ENCODE measurements around the gene SFXN4. TPM values are rescaled to one million over a fixed set of nuclear protein-coding genes. Genes with fewer than 3 reads are reported as not detected.

The SFXN4 gene
- total and polyA plus RNA-seq, 2 of the 13 experiments (the other 11 are each of a cell fraction or from before 2014, with no cell fraction given): 47.7 to 64.9 TPM

DNA sequence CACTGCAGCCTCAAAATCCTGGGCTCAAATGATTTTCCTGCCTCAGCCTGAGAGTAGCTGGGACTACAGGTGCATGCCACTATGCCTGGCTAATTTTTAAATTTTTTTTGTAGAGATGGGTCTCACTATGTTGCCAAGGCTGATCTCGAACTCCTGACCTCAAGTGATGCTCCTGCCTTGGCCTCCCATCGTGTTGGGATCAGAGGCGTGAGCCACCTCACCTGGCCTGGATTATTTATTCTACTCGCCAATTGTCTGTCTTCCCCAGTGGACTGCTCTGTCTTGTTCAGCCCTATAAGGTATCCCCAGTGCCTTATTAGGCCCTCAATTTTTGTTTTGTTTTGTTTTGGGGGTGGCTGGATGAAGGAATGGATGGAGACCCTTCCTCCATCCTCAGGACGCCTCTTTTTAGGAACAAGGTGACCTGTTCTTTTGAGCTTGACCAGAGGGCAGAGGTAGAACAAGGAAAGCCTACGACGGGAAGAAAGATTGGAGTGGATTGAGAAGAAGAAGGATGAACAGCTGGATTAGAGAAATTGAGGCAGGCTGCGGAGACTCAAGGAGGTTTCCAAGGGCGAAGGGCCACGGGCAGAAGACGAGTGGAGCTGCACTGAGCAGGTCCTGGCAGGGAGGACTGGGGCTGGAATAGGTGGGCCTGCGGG lies 62.1 kb downstream of the SFXN4 start:
- Histone ChIP-seq H3K4me2 (ENCODE audit: low read depth, low read length) (peak overlapping the region; percentile 69), H3K4me1 (ENCODE audit: insufficient read depth, low read length) (peaks cover 56% of the 10 kb centered on the region), H3K27ac (ENCODE audit: extremely low read length, insufficient read depth, low read length) (no peak overlapping the region), H4K20me1 (ENCODE audit: insufficient read depth, low read length) (no peaks in the 10 kb centered on the region), H3K36me3 (replicated peaks in 1 of 2; ENCODE audit: control insufficient read depth in 1 of 2, insufficient read depth in 2 of 2, low read length in 2 of 2) (no peaks in the 10 kb centered on the region), H3K4me3 (replicated peaks in 1 of 3; ENCODE audit: insufficient read depth in 1 of 3, low read depth in 2 of 3, low read length in 3 of 3) (peak overlapping the region in 2 of 3 experiments; percentile 27 to 37; a peak in 3 of 6 replicates), H3K79me2 (ENCODE audit: insufficient read depth, low read length) (peaks cover 16% of the 10 kb centered on the region), H2AFZ (ENCODE audit: low read length) (no peak overlapping the region), H3K9me3 (ENCODE audit: low read length) (no peaks in the 10 kb centered on the region), H3K27me3 (ENCODE audit: control insufficient read depth in 1 of 2, insufficient read depth in 2 of 2, low read length in 2 of 2) (no peaks in the 10 kb centered on the region), H3K9ac (ENCODE audit: insufficient read depth, low read depth, low read length) (peak overlapping the region; percentile 17; the same call in 1 of the 2 replicates)
- intact Hi-C loops (cut with micrococcal nuclease; ENCODE audit: unreplicated experiment) (no loop called here), in situ Hi-C loops (cut with HindIII; ENCODE audit: extremely low pct_ligation_motif_present, low pct_unique_long_range_greater_than_20kb) (no loop called here)
- no TSS peak for BruUV-seq (replicated peaks)
- ChIA-PET POLR2A (interaction anchor here (0.6 to 4.1 kb wide), 5 partner anchors 11 to 35 kb away, joined by 3 to 106 read pairs (median 26); partner anchors contain the start of gene EIF3A), CTCF (ENCODE audit: low intra/inter-chr PET ratio, low total read pairs) (no interaction called here)
- ATAC-seq: peak; percentile 71
- DNase-seq (ENCODE audit: low spot score): no peak
- FAIRE-seq: no peak
- WGBS (ENCODE audit: low lambda C conversion rate): 28% methylated on average over 12 of the region's 12 CpGs
- TF ChIP-seq, protein P1, sequence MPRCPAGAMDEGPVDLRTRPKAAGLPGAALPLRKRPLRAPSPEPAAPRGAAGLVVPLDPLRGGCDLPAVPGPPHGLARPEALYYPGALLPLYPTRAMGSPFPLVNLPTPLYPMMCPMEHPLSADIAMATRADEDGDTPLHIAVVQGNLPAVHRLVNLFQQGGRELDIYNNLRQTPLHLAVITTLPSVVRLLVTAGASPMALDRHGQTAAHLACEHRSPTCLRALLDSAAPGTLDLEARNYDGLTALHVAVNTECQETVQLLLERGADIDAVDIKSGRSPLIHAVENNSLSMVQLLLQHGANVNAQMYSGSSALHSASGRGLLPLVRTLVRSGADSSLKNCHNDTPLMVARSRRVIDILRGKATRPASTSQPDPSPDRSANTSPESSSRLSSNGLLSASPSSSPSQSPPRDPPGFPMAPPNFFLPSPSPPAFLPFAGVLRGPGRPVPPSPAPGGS (CRISPR knock-in tag; IDR thresholded peaks at IDR 0.05): no peak
- TF ChIP-seq, protein P2, sequence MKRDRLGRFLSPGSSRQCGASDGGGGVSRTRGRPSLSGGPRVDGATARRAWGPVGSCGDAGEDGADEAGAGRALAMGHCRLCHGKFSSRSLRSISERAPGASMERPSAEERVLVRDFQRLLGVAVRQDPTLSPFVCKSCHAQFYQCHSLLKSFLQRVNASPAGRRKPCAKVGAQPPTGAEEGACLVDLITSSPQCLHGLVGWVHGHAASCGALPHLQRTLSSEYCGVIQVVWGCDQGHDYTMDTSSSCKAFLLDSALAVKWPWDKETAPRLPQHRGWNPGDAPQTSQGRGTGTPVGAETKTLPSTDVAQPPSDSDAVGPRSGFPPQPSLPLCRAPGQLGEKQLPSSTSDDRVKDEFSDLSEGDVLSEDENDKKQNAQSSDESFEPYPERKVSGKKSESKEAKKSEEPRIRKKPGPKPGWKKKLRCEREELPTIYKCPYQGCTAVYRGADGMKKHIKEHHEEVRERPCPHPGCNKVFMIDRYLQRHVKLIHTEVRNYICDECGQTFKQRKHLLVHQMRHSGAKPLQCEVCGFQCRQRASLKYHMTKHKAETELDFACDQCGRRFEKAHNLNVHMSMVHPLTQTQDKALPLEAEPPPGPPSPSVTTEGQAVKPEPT (CRISPR knock-in tag; IDR thresholded peaks at IDR 0.05; ENCODE audit: low read depth): 0 out of 2 replicates have a peak, but pooled peaks have one; percentile 1
- TF ChIP-seq, protein P3, sequence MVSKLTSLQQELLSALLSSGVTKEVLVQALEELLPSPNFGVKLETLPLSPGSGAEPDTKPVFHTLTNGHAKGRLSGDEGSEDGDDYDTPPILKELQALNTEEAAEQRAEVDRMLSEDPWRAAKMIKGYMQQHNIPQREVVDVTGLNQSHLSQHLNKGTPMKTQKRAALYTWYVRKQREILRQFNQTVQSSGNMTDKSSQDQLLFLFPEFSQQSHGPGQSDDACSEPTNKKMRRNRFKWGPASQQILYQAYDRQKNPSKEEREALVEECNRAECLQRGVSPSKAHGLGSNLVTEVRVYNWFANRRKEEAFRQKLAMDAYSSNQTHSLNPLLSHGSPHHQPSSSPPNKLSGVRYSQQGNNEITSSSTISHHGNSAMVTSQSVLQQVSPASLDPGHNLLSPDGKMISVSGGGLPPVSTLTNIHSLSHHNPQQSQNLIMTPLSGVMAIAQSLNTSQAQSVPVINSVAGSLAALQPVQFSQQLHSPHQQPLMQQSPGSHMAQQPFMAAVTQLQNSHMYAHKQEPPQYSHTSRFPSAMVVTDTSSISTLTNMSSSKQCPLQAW (CRISPR knock-in tag; IDR thresholded peaks at IDR 0.05): peak; percentile 37; the same call in 1 of the 2 replicates
- TF ChIP-seq NR2C2 (CRISPR knock-in tag; IDR thresholded peaks at IDR 0.05; ENCODE audit: borderline replicate concordance): no peak
- TF ChIP-seq, protein P4, sequence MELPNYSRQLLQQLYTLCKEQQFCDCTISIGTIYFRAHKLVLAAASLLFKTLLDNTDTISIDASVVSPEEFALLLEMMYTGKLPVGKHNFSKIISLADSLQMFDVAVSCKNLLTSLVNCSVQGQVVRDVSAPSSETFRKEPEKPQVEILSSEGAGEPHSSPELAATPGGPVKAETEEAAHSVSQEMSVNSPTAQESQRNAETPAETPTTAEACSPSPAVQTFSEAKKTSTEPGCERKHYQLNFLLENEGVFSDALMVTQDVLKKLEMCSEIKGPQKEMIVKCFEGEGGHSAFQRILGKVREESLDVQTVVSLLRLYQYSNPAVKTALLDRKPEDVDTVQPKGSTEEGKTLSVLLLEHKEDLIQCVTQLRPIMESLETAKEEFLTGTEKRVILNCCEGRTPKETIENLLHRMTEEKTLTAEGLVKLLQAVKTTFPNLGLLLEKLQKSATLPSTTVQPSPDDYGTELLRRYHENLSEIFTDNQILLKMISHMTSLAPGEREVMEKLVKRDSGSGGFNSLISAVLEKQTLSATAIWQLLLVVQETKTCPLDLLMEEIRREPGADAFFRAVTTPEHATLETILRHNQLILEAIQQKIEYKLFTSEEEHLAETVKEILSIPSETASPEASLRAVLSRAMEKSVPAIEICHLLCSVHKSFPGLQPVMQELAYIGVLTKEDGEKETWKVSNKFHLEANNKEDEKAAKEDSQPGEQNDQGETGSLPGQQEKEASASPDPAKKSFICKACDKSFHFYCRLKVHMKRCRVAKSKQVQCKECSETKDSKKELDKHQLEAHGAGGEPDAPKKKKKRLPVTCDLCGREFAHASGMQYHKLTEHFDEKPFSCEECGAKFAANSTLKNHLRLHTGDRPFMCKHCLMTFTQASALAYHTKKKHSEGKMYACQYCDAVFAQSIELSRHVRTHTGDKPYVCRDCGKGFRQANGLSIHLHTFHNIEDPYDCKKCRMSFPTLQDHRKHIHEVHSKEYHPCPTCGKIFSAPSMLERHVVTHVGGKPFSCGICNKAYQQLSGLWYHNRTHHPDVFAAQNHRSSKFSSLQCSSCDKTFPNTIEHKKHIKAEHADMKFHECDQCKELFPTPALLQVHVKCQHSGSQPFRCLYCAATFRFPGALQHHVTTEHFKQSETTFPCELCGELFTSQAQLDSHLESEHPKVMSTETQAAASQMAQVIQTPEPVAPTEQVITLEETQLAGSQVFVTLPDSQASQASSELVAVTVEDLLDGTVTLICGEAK (IDR thresholded peaks at IDR 0.05): 0 out of 2 replicates have a peak, but pooled peaks have one; percentile 6
- TF ChIP-seq, protein P4 (CRISPR knock-in tag; IDR thresholded peaks at IDR 0.05): no peak
